NCI-H82 treated with DMSO at 0.1 percent for 48 hours (cell line): Measurements from ENCODE around the gene ZDHHC16.

ENCODE experiments used
- DNase-seq: peaks from one replicate; lab custom pipeline; 2025; ENCODE audit not compliant: unreplicated experiment; lab: John Stamatoyannopoulos, UW

Gene ZDHHC16

GRCh38 chr10:97506199-97506991 lies 60.4 kb downstream of the ZDHHC16 start:
- DNase-seq, result no peak
